GM13976 (cell line): ENCODE data around the gene OR9A2.
"Not testable (repeated sequence)": the region's sequence is repeated elsewhere in the genome, so short reads cannot be mapped to it uniquely, and the experiment has no call there.

Experiments used
- DNase-seq: peaks from one replicate; pipeline ENCODE4 v3.0.0; 2012; ENCODE audit warnings: low spot score
- CTCF ChIP-seq: IDR thresholded peaks from 2 replicates; pipeline ENCODE4 v1.5.1; 2012; ENCODE audit warnings: borderline replicate concordance, mild to moderate bottlenecking; ENCODE audit not compliant: insufficient read depth; ENCODE audit errors: extremely low read depth, missing control alignments, control extremely low read depth
- in situ Hi-C: fragments of 300-500 bp; cut with MboI; formaldehyde crosslinking; loops from one replicate; pipeline ENCODE4 v1.12.0; 2022; ENCODE audit warnings: low sequenced_read_pairs, mixed read lengths, inconsistent platforms; ENCODE audit not compliant: unreplicated experiment

The OR9A2 gene

GRCh38 chr7:142998966-142999365 is 28.0 kb downstream of the OR9A2 start:
- TF ChIP-seq CTCF: no peak
- no peak for DNase-seq
- in situ Hi-C loops: no loop called here

- TF ChIP-seq CTCF: no peak
- in situ Hi-C loops: no loop called here
- no peak for DNase-seq
Measured at GRCh38 chr7:142997456-142997989, 29.4 kb downstream of the OR9A2 start.

- no peak for DNase-seq
- in situ Hi-C loops: no loop called here
- no peak for TF ChIP-seq CTCF
Measured at GRCh38 chr7:142992427-142992826, 34.5 kb downstream of the OR9A2 start.

- in situ Hi-C loops: no loop called here
- no peak for TF ChIP-seq CTCF
- DNase-seq: no peak
Measured at GRCh38 chr7:142984297-142984696, 42.6 kb downstream of the OR9A2 start.

- in situ Hi-C loops: no loop called here
- DNase-seq: no peak
- TF ChIP-seq CTCF: no peak
Measured at GRCh38 chr7:142983825-142984224, 43.1 kb downstream of the OR9A2 start.

- in situ Hi-C loops: not testable (repeated sequence)
Measured at GRCh38 chr7:142978402-142978801, 48.5 kb downstream of the OR9A2 start.

More at GRCh38 chr7:142978402-142978801, 48.5 kb downstream of the OR9A2 start:
- DNase-seq: not testable (repeated sequence)
